ENCODE results near the gene METTL13. TPM values are rescaled to one million over a fixed set of nuclear protein-coding genes. Genes with fewer than 3 reads are reported as not detected.

The METTL13 gene
- total and polyA plus RNA-seq, 9 of the 15 experiments (the other 6 are each of a cell fraction or from before 2014, with no cell fraction given) = 18.9 to 78.9 (median 54.9) TPM

- no peak for DNase-seq (ENCODE audit: extremely low read depth in 1 of 4, low spot score in 3 of 4)
- Histone ChIP-seq H4K20me1 (replicated peaks; ENCODE audit: control insufficient read depth, insufficient read depth, low read length) (no peaks in the 10 kb centered on the region), H3K4me2 (ENCODE audit: insufficient read depth, low read length) (no peak overlapping the region), H3K36me3 (ENCODE audit: control insufficient read depth, insufficient read depth, low read length) (peaks cover 99% of the 10 kb centered on the region), H3K4me1 (replicated peaks in 1 of 2; ENCODE audit: control insufficient read depth in 2 of 2, insufficient read depth in 2 of 2, low read length in 2 of 2) (peaks cover 4 to 9% of the 10 kb centered on the region in 2 experiments; a peak in 3 of 5 replicates), H3K9me3 (replicated peaks; ENCODE audit: control insufficient read depth, insufficient read depth, low read depth, low read length) (no peaks in the 10 kb centered on the region), H3K27ac (ENCODE audit: extremely low read depth, low read depth, low read length) (no peak overlapping the region), H3K9me1 (ENCODE audit: control insufficient read depth, insufficient read depth, low read length) (no peaks in the 10 kb centered on the region), H3K27me3 (ENCODE audit: control insufficient read depth in 2 of 2, insufficient read depth in 2 of 2, low read length in 2 of 2) (no peaks in the 10 kb centered on the region), H3K9ac (ENCODE audit: insufficient read depth in 1 of 2, low read depth in 2 of 2, low read length in 2 of 2) (no peak overlapping the region), H2AFZ (ENCODE audit: low read depth, low read length) (no peak overlapping the region), H3K4me3 (no peak overlapping the region), H3K79me2 (ENCODE audit: control insufficient read depth, insufficient read depth, low read length) (peaks cover 14% of the 10 kb centered on the region; the same call in 2 of the 3 replicates)
- 95% methylated on average over 6 of the region's 6 CpGs for WGBS (ENCODE audit: insufficient coverage, low coverage, missing lambda C conversion rate)
- no peak for TF ChIP-seq HIVEP1 (CRISPR knock-in tag; IDR thresholded peaks at IDR 0.05)
- no peak for TF ChIP-seq MCM5 (IDR thresholded peaks at IDR 0.05; ENCODE audit: low read depth)
- no peak for TF ChIP-seq ZNF134 (CRISPR knock-in tag; conservative IDR thresholded peaks at IDR 0.05)
- TF ChIP-seq PTBP1 (IDR thresholded peaks at IDR 0.05; ENCODE audit: low read depth, low read length) = no peak
- TF ChIP-seq, protein P1, sequence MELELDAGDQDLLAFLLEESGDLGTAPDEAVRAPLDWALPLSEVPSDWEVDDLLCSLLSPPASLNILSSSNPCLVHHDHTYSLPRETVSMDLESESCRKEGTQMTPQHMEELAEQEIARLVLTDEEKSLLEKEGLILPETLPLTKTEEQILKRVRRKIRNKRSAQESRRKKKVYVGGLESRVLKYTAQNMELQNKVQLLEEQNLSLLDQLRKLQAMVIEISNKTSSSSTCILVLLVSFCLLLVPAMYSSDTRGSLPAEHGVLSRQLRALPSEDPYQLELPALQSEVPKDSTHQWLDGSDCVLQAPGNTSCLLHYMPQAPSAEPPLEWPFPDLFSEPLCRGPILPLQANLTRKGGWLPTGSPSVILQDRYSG (tag; conservative IDR thresholded peaks at IDR 0.05; ENCODE audit: low read depth) = no peak
- no peak for TF ChIP-seq FOXP1 (CRISPR knock-in tag; IDR thresholded peaks at IDR 0.05)
- TF ChIP-seq HMG20B (CRISPR knock-in tag; IDR thresholded peaks at IDR 0.05) = no peak
- TF ChIP-seq ZNF668 (CRISPR knock-in tag; IDR thresholded peaks at IDR 0.05) = no peak
- TF ChIP-seq EWSR1 (IDR thresholded peaks at IDR 0.05; ENCODE audit: borderline replicate concordance, low read depth, partially characterized antibody) = no peak
- TF ChIP-seq PHTF2 (CRISPR knock-in tag; IDR thresholded peaks at IDR 0.05) = no peak
- TF ChIP-seq ZNF133 (CRISPR knock-in tag; IDR thresholded peaks at IDR 0.05) = no peak
- TF ChIP-seq RNF2 (IDR thresholded peaks at IDR 0.05) = no peak
- no peak for TF ChIP-seq MAX (CRISPR knock-in tag; IDR thresholded peaks at IDR 0.05)
- TF ChIP-seq HMGN3 (IDR thresholded peaks at IDR 0.05; ENCODE audit: borderline replicate concordance, extremely low read depth, insufficient read length, low read depth, low read length) = no peak
- no peak for TF ChIP-seq ZNF77 (CRISPR knock-in tag; IDR thresholded peaks at IDR 0.05)
- no peak for TF ChIP-seq RNF219 (CRISPR knock-in tag; IDR thresholded peaks at IDR 0.05)
- intact Hi-C loops (cut with micrococcal nuclease) (no loop called here), in situ Hi-C loops (cut with MboI) (no loop called here)
- CTCF ChIA-PET (ENCODE audit: low intra/inter-chr PET ratio) = no interaction called here
- BruUV-seq (replicated peaks) = no TSS peak
- no peak for FAIRE-seq
- no peak for ATAC-seq
- POLR2A ChIA-PET = interaction anchor here (0.7 to 1.1 kb wide), 4 partner anchors 9 to 18 kb away, joined by 3 to 4 read pairs (median 4); partner anchors contain the start of gene METTL13
Measured at GRCh38 chr1:171790318-171790717, 8.9 kb downstream of the METTL13 start.
